CD1c-positive myeloid dendritic cell (primary cell): ENCODE results near the gene VSTM2B.

Experiments used
- DNase-seq: peaks from one replicate; pipeline ENCODE4 v3.0.0-alpha.2; 2016; ENCODE audit errors: extremely low spot score

VSTM2B gene

GRCh38 chr19:29566496-29567054 is 40.8 kb downstream of the VSTM2B start:
- no peak for DNase-seq

- DNase-seq = no peak
Measured at GRCh38 chr19:29567366-29567915, 41.6 kb downstream of the VSTM2B start.

DNA sequence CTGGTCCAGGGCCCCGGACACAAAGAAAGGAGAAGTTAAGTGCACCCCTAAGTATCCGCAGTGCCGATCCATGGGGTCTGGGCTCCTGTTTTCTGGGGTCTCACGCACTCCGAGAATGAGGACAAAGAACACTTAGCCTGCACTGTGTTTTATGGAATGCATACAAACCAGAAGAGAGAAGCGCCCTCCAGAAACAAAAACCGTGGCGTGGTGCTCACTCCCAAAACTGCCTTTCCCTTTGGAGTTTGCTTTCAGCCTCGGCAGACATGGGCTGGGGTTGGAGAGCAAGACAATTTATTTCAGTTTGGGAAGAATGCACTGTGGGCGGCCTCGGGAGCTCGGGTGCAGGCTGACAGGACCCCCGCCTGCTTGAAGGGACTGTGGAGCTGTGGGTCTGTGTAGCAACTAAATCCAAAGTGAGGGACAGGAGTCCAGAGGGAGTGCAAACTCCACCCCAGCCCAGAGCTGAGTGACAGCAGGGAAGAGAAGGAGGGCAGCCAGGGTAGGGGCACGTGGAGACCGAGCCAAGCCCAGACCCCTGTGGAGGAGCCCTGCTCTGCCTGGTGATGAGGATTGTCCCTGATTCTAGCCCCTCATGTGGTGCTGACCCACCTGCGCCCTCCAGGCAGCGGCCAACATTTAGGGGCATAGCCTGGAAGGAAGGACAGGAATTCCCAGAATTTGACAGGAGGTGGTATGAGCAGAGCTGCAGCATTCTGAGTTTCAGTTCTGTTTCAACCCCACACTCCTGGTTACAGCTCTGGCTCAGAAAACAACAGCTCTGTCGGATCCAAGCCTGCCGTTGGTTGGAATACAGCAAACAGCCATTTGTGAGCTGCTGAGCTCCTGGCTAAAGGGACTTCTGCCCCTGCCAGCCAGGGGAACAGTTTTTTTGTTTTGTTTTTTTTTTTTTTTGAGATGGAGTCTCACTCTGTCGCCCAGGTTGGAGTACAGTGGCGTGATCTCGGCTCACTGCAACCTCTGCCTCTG is 42.5 kb downstream of the VSTM2B start:
- DNase-seq = no peak

- DNase-seq = no peak
Measured at GRCh38 chr19:29569038-29569911, 43.5 kb downstream of the VSTM2B start.

DNA sequence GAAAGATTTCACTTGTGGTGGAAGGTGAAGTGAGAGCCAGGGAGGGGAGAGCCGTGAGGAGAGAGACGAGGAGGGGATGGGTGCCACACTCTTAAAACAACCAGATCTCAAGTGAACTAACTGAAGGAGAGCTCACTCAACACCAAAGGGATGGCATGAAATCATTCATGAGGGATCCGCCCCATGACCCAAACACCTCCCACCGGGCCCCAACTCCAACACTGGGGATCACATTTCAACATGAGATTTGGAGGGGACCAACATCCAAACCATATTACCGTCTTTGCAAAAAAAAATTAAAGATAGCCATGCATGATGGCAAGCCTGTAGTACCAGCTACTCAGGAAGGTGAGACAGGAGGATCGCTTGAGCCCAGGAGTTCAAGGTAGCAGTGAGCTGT is 45.4 kb downstream of the VSTM2B start:
- DNase-seq = no peak

DNA sequence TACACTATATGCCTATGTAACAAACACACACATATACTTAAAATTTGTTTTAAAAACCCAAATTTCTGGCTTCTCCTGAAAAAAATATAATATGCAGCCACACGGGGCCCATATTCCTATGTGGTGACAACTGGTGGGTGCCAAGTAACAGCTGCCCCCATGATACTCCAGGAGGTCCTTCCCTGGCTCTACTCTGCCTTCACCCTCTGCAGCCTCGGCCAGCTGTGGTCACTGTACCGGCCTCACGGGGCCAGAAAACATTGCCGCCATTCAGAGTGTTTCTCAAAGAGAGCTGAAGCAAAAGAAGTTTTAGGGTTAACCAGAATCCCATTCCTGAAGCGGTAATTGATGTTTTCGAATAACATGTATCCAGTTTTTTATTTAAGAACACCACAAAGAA is 47.7 kb downstream of the VSTM2B start:
- DNase-seq = no peak

DNA sequence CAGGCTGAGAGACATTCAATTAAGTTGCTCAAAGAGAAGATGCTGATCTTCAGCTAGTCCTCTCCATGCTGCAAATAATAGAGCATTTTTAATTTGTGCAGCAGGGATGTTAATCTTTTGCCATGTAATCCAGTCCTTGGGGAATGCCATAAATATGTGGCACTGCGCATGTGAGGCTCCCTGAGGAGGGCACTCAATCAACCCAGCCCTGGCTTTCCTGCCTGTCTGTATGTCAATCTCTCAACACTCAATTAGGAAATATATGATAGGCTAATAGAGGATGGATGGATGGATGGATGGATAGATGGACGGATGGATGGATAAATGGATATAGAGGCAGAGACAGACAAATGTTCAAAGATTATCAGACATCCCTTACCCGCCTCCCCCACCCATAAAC is 48.7 kb downstream of the VSTM2B start:
- DNase-seq = no peak

GRCh38 chr19:29576046-29576606 is 50.3 kb downstream of the VSTM2B start:
- no peak for DNase-seq

DNA sequence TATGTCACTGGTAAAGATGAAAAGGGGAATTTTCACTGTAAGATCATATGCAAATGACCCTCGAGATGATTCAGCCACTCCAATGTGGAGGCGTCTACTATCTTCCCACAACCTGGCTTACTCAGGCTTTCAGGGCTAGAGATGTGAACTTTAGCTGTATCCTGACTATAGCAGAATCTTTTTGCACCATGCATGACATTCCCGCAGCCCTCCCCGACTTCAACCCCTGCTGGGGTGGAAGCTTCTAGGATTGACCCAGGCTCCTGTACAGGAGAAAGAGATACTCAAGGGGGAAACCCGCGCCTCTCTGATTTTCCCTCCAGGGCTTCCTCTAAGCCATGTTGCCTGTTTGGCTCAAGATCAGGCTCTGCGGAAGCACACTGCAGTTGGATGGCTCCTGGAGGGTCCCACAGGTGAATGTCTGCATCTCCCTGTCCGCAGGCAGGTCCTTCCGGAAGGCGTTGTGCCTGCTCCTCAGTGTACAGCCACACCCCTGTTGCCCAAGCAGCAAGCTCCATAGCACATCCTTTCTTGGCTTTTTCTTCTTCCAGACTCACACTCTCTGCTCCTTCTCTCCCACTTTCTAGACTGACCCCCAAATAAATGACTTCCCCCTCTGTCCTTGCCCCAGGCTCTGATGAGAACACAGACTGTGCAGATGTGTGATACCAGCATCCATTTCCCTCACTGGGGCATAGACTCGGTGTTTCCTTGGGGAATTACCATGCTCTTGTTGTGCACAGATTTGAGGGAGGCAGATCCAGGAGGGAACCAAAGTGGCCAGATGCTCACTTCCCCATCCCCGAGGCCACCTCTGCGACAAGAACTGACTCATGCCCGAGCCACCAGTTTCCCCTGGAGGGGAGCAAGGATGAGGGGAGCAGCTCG is 51.2 kb downstream of the VSTM2B start:
- DNase-seq = peak; percentile 47

- no peak for DNase-seq
Measured at GRCh38 chr19:29577649-29577963, 51.8 kb downstream of the VSTM2B start.

DNA sequence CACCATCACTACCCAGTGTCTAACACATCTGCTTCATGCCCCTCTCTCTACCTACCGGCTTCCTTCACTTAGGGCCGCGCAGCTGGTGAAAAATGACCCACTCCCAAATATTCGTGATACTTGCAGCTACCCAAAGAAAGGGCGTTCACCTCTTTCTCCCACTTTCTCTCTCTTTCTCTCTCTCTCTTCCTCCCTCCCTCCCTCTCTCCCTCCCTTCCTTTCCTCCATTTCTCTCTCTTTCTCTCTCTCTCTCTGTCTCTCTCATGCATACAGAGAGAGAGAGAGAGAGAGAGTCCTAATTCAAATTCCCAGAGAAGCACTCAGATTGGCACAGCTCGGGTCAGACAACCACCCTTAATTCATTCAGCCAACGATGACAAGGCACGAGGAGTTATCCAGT is 52.6 kb downstream of the VSTM2B start:
- no peak for DNase-seq

GRCh38 chr19:29579308-29579910 is 53.6 kb downstream of the VSTM2B start:
- DNase-seq = no peak

DNA sequence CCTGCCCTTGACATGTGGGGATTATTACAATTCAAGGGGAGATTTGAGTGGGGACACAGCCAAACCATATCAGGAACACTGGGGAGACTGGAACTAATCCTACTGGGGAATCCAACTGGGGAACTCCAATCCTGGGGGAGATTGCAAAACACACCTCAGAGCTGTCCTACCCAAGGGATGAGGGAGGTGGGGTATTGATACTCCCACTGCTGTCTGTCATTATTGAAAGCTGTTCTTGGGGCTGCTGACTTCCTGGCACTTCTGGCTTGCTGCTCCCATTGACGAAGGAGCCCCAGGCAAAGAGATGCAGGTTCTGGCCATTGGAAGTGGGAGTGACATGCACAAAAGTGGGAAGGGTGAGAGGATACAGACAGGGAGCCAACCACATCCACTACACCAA is 55.6 kb downstream of the VSTM2B start:
- DNase-seq = no peak

GRCh38 chr19:29583196-29583999 is 57.6 kb downstream of the VSTM2B start:
- no peak for DNase-seq

DNA sequence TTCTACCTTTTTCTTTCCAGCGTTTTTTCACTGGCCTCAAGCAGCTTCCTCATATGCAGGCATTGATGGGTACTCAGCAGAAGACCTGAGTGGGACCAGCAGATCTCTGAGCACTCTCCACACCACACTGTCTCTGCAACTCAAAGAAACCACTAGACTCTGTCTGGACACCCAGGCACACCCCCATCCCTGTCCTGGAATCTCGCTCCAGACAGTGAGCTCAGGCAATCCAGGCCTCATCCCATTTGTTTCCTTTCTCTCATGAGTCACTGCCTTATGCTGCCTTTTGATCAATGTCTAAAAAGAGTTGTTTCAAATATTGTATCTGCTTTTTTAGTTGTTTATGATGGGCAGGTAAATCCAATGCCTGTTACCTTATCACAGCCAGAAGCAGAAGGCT is 60.6 kb downstream of the VSTM2B start:
- DNase-seq = no peak

GRCh38 chr19:29587059-29587458 is 61.3 kb downstream of the VSTM2B start:
- DNase-seq = no peak

- peak; percentile 16 for DNase-seq
Measured at GRCh38 chr19:29587518-29587986, 61.8 kb downstream of the VSTM2B start.

GRCh38 chr19:29588095-29588494 is 62.3 kb downstream of the VSTM2B start:
- DNase-seq = no peak

DNA sequence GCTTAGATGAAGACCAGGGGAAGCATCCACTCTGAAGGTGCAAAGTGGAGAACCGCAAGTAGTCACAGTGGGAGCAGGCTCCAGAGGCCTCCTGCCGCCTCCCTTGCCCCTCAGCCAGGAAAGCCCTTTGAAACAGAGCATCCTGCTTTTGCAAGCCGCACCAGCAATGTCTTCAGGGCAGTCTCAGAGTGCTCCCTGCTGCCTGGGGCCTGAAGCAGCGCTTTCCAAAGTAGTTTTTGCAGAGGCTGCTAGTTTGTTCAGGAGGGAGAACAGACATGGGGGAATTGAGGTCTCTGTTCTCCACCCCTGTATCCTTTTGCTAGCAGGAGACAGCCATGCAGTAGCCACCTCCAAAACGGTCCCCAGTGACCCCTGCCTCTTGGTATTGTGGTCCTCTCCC is 64.5 kb downstream of the VSTM2B start:
- no peak for DNase-seq
